Activated CD4-positive, alpha-beta T cell treated with anti-CD3 and anti-CD28 coated beads, Interleukin-2, amount 50 U/mL, for 4 hours (primary cell): ENCODE data around the gene EIF3A.
A peak's percentile ranks its signal among the peaks of the same experiment; 100 is the strongest.
"Not testable (repeated sequence)": the region's sequence is repeated elsewhere in the genome, so short reads cannot be mapped to it uniquely, and the experiment has no call there.

ENCODE experiments used
- DNase-seq, 2 experiments: peaks; one replicate each; pipeline ENCODE4 v3.0.0-alpha.2; 2020

The EIF3A gene

GRCh38 chr10:119042169-119042568 is 38.4 kb downstream of the EIF3A start:
- no peak for DNase-seq

- no peak for DNase-seq
Observed at GRCh38 chr10:119041326-119041725, 39.3 kb downstream of the EIF3A start.

- no peak for DNase-seq
Observed at GRCh38 chr10:119039161-119039560, 41.5 kb downstream of the EIF3A start.

- DNase-seq: no peak
Observed at GRCh38 chr10:119031496-119032059, 49.0 kb downstream of the EIF3A start.

GRCh38 chr10:119030421-119031250 is 50.0 kb downstream of the EIF3A start:
- DNase-seq: peak; percentile 31 to 40

GRCh38 chr10:119029613-119030420 is 50.8 kb downstream of the EIF3A start, which contains the start of gene NANOS1:
Gene NANOS1, plus strand, starts transcription at chr10:119029714. Its CDS starts 88 bp downstream, at chr10:119029802.
- peak in 1 of 2 experiments; percentile 4 for DNase-seq

GRCh38 chr10:119028900-119029612 is 51.6 kb downstream of the EIF3A start:
- DNase-seq: peak; percentile 79

- not testable (repeated sequence) for DNase-seq
Observed at GRCh38 chr10:119028445-119028899, 52.1 kb downstream of the EIF3A start.

GRCh38 chr10:119026301-119027110 is 54.1 kb downstream of the EIF3A start:
- no peak for DNase-seq

- DNase-seq: no peak
Observed at GRCh38 chr10:119025776-119026175, 54.8 kb downstream of the EIF3A start.

GRCh38 chr10:119025336-119025735 is 55.3 kb downstream of the EIF3A start:
- no peak for DNase-seq

- no peak for DNase-seq
Observed at GRCh38 chr10:119024882-119025281, 55.7 kb downstream of the EIF3A start.

- no peak for DNase-seq
Observed at GRCh38 chr10:119023553-119023868, 57.1 kb downstream of the EIF3A start.

- no peak for DNase-seq
Observed at GRCh38 chr10:119022846-119023552, 57.6 kb downstream of the EIF3A start.

GRCh38 chr10:119020627-119020946 is 60.0 kb downstream of the EIF3A start:
- DNase-seq: peak; percentile 8 to 32

- DNase-seq: no peak
Observed at GRCh38 chr10:119007211-119007574, 73.4 kb downstream of the EIF3A start.

GRCh38 chr10:119006451-119007210 is 74.0 kb downstream of the EIF3A start:
- DNase-seq: no peak

- DNase-seq: no peak
Observed at GRCh38 chr10:119005362-119006043, 75.1 kb downstream of the EIF3A start.

GRCh38 chr10:119003572-119004289 is 76.9 kb downstream of the EIF3A start:
- DNase-seq: no peak
